NCI-H128 (cell line): ENCODE data around the gene VARS2.
A peak's percentile ranks its signal among the peaks of the same experiment; 100 is the strongest.

ENCODE experiments used
- DNase-seq: peaks from one replicate; lab custom pipeline; 2025; ENCODE audit not compliant: unreplicated experiment; lab: John Stamatoyannopoulos, UW

VARS2 gene

GRCh38 chr6:30884521-30885480, 29.2 kb upstream of the VARS2 start:
- DNase-seq, result no peak

- DNase-seq, result peak; percentile 14
Measured at GRCh38 chr6:30885481-30885998, 28.5 kb upstream of the VARS2 start.

- peak; percentile 72 for DNase-seq
Measured at GRCh38 chr6:30885999-30886896, 27.8 kb upstream of the VARS2 start.

- DNase-seq, result no peak
Measured at GRCh38 chr6:30886897-30887255, 27.2 kb upstream of the VARS2 start.

- DNase-seq, result no peak
Measured at GRCh38 chr6:30887901-30888815, 25.9 kb upstream of the VARS2 start.

GRCh38 chr6:30888816-30889495, 25.1 kb upstream of the VARS2 start:
- no peak for DNase-seq

- no peak for DNase-seq
Measured at GRCh38 chr6:30889496-30889885, 24.5 kb upstream of the VARS2 start.

- no peak for DNase-seq
Measured at GRCh38 chr6:30889921-30890645, 24.0 kb upstream of the VARS2 start.

GRCh38 chr6:30890646-30891449, 23.2 kb upstream of the VARS2 start:
- DNase-seq, result no peak

GRCh38 chr6:30891450-30891723, 22.7 kb upstream of the VARS2 start:
- DNase-seq, result no peak

GRCh38 chr6:30891816-30892538, 22.1 kb upstream of the VARS2 start:
- DNase-seq, result no peak

- no peak for DNase-seq
Measured at GRCh38 chr6:30893001-30893591, 20.9 kb upstream of the VARS2 start.

GRCh38 chr6:30893666-30894065, 20.4 kb upstream of the VARS2 start:
- DNase-seq, result no peak

- DNase-seq, result no peak
Measured at GRCh38 chr6:30894381-30894780, 19.7 kb upstream of the VARS2 start.

GRCh38 chr6:30894935-30895334, 19.1 kb upstream of the VARS2 start:
- DNase-seq, result no peak

GRCh38 chr6:30895343-30895742, 18.7 kb upstream of the VARS2 start:
- no peak for DNase-seq

GRCh38 chr6:30896541-30896940, 17.5 kb upstream of the VARS2 start:
- DNase-seq, result no peak

- no peak for DNase-seq
Measured at GRCh38 chr6:30897882-30898281, 16.2 kb upstream of the VARS2 start.
